Chondrocyte (in vitro differentiated cells): ENCODE data around the gene ZNF423. TPM values are rescaled to one million over a fixed set of nuclear protein-coding genes. Genes with fewer than 3 reads are reported as not detected.

Experiments
- DNase-seq: peaks from one replicate; pipeline ENCODE4 v3.0.0; 2021; ENCODE audit warnings: mixed read lengths, low spot score
- H3K27ac Mint-ChIP-seq: one replicate; pipeline ENCODE4 v1.8.0; 2021; ENCODE audit warnings: mild to moderate bottlenecking, moderate library complexity, mixed read lengths; ENCODE audit not compliant: unreplicated experiment
- H3K27me3 Mint-ChIP-seq: 2 replicates; pipeline ENCODE4 v1.8.0; 2021; ENCODE audit warnings: low read depth, mixed read lengths
- H3K36me3 Mint-ChIP-seq: 2 replicates; pipeline ENCODE4 v1.8.0; 2021; ENCODE audit warnings: low read depth, mixed read lengths
- H3K4me1 Mint-ChIP-seq: 2 replicates; pipeline ENCODE4 v1.8.0; 2021; ENCODE audit warnings: low read depth, mild to moderate bottlenecking, mixed read lengths
- H3K4me3 Mint-ChIP-seq: one replicate; pipeline ENCODE4 v1.8.0; 2021; ENCODE audit warnings: mild to moderate bottlenecking, moderate library complexity, mixed read lengths; ENCODE audit not compliant: unreplicated experiment
- H3K9me3 Mint-ChIP-seq: 2 replicates; pipeline ENCODE4 v1.8.0; 2021; ENCODE audit warnings: low read depth, mixed read lengths
- CTCF ChIP-seq: fragments of 200-600 bp; sonication (generic); IDR thresholded peaks from 2 replicates; pipeline ENCODE4 v1.5.0; 2021; ENCODE audit warnings: antibody characterized with exemption, mild to moderate bottlenecking, moderate library complexity
- total RNA-seq: library from RNA; stranded (reverse); gene quantifications from 3 replicates; pipeline ENCODE4 v1.2.1, GENCODE V29; 2021

The ZNF423 gene
- total RNA-seq, 1 donor from 2014 or later: 4.7 TPM

- TF ChIP-seq CTCF: no peak
- no peak for DNase-seq
- no peak overlapping the region for H3K27ac Mint-ChIP-seq
Measured at GRCh38 chr16:49789616-49790015, 66.3 kb downstream of the ZNF423 start.

GRCh38 chr16:49788986-49789385 lies 66.9 kb downstream of the ZNF423 start:
- peak overlapping the region; percentile 87 for H3K27ac Mint-ChIP-seq
- DNase-seq: no peak
- H3K9me3 Mint-ChIP-seq: no peaks in the 10 kb centered on the region
- H3K4me1 Mint-ChIP-seq: peaks cover 19% of the 10 kb centered on the region
- no peaks in the 10 kb centered on the region for H3K27me3 Mint-ChIP-seq
- no peaks in the 10 kb centered on the region for H3K36me3 Mint-ChIP-seq
- no peak for TF ChIP-seq CTCF
- no peak overlapping the region for H3K4me3 Mint-ChIP-seq

More at GRCh38 chr16:49789616-49790015, 66.3 kb downstream of the ZNF423 start:
- Mint-ChIP-seq H3K36me3 (no peaks in the 10 kb centered on the region), H3K4me3 (no peak overlapping the region), H3K9me3 (no peaks in the 10 kb centered on the region), H3K4me1 (peaks cover 19% of the 10 kb centered on the region), H3K27me3 (no peaks in the 10 kb centered on the region)

- TF ChIP-seq CTCF: no peak
- peaks cover 19% of the 10 kb centered on the region for H3K4me1 Mint-ChIP-seq
- no peaks in the 10 kb centered on the region for H3K27me3 Mint-ChIP-seq
- DNase-seq: no peak
- H3K27ac Mint-ChIP-seq: peak overlapping the region; percentile 87
- no peaks in the 10 kb centered on the region for H3K36me3 Mint-ChIP-seq
- no peak overlapping the region for H3K4me3 Mint-ChIP-seq
- H3K9me3 Mint-ChIP-seq: no peaks in the 10 kb centered on the region
Measured at GRCh38 chr16:49788572-49788971, 67.3 kb downstream of the ZNF423 start.

- H3K36me3 Mint-ChIP-seq: no peaks in the 10 kb centered on the region
- TF ChIP-seq CTCF: no peak
- H3K9me3 Mint-ChIP-seq: no peaks in the 10 kb centered on the region
- DNase-seq: no peak
- H3K27me3 Mint-ChIP-seq: no peaks in the 10 kb centered on the region
- H3K27ac Mint-ChIP-seq: no peak overlapping the region
- peaks cover 19% of the 10 kb centered on the region for H3K4me1 Mint-ChIP-seq
- H3K4me3 Mint-ChIP-seq: no peak overlapping the region
Measured at GRCh38 chr16:49786926-49787557, 68.9 kb downstream of the ZNF423 start.

GRCh38 chr16:49785970-49786369 lies 69.9 kb downstream of the ZNF423 start:
- peaks cover 19% of the 10 kb centered on the region for H3K4me1 Mint-ChIP-seq
- no peaks in the 10 kb centered on the region for H3K36me3 Mint-ChIP-seq
- H3K9me3 Mint-ChIP-seq: no peaks in the 10 kb centered on the region
- H3K27ac Mint-ChIP-seq: no peak overlapping the region
- no peaks in the 10 kb centered on the region for H3K27me3 Mint-ChIP-seq
- H3K4me3 Mint-ChIP-seq: no peak overlapping the region
- no peak for TF ChIP-seq CTCF
- DNase-seq: no peak
